ENCODE results near the gene AIG1.

The AIG1 gene

GRCh38 chr6:143149771-143150170 lies 89.1 kb downstream of the AIG1 start:
- Histone ChIP-seq H3K9me2 (replicated peaks; ENCODE audit: insufficient read depth, low read length) (no peaks in the 10 kb centered on the region), H4K20me1 (ENCODE audit: insufficient read depth, low read length) (no peaks in the 10 kb centered on the region), H3K79me2 (ENCODE audit: low read length) (no peaks in the 10 kb centered on the region), H3K9ac (ENCODE audit: low read length) (no peak overlapping the region), H3K4me3 (ENCODE audit: low read length) (no peak overlapping the region), H3K4me1 (ENCODE audit: low read length) (no peaks in the 10 kb centered on the region), H3K9me3 (replicated peaks; ENCODE audit: insufficient read depth, low read length) (no peaks in the 10 kb centered on the region), H3K27ac (ENCODE audit: low read length) (no peak overlapping the region), H3K27me3 (replicated peaks; ENCODE audit: insufficient read depth, low read length) (no peaks in the 10 kb centered on the region), H3K36me3 (replicated peaks; ENCODE audit: insufficient read depth, low read length) (no peaks in the 10 kb centered on the region), H3K4me2 (ENCODE audit: low read depth, low read length) (no peak overlapping the region), H2AFZ (ENCODE audit: low read length) (no peak overlapping the region), H3F3A (ENCODE audit: insufficient read depth, low read length) (no peaks in the 10 kb centered on the region)
- DNase-seq: no peak
- TF ChIP-seq EZH2 (optimal IDR thresholded peaks at IDR 0.05; ENCODE audit: low read depth, low read length): no peak
- no peak for TF ChIP-seq CTCF (IDR thresholded peaks at IDR 0.05; ENCODE audit: low read length)
- no peak for TF ChIP-seq EZH2phosphoT487 (IDR thresholded peaks at IDR 0.05; ENCODE audit: low read length)

- no peaks in the 10 kb centered on the region for H3K36me3 ChIP-seq (replicated peaks; ENCODE audit: insufficient read depth, low read length)
- H4K20me1 ChIP-seq (ENCODE audit: insufficient read depth, low read length): no peaks in the 10 kb centered on the region
- no peaks in the 10 kb centered on the region for H3K9me2 ChIP-seq (replicated peaks; ENCODE audit: insufficient read depth, low read length)
- no peak for TF ChIP-seq EZH2phosphoT487 (IDR thresholded peaks at IDR 0.05; ENCODE audit: low read length)
- TF ChIP-seq CTCF (IDR thresholded peaks at IDR 0.05; ENCODE audit: low read length): no peak
- no peaks in the 10 kb centered on the region for H3K79me2 ChIP-seq (ENCODE audit: low read length)
- no peak overlapping the region for H3K4me3 ChIP-seq (ENCODE audit: low read length)
- no peak overlapping the region for H3K9ac ChIP-seq (ENCODE audit: low read length)
- DNase-seq: no peak
- no peaks in the 10 kb centered on the region for H3F3A ChIP-seq (ENCODE audit: insufficient read depth, low read length)
- no peak overlapping the region for H2AFZ ChIP-seq (ENCODE audit: low read length)
- no peaks in the 10 kb centered on the region for H3K4me1 ChIP-seq (ENCODE audit: low read length)
- H3K4me2 ChIP-seq (ENCODE audit: low read depth, low read length): no peak overlapping the region
- H3K9me3 ChIP-seq (replicated peaks; ENCODE audit: insufficient read depth, low read length): no peaks in the 10 kb centered on the region
- H3K27ac ChIP-seq (ENCODE audit: low read length): no peak overlapping the region
- H3K27me3 ChIP-seq (replicated peaks; ENCODE audit: insufficient read depth, low read length): no peaks in the 10 kb centered on the region
Measured at GRCh38 chr6:143150281-143150680, 89.6 kb downstream of the AIG1 start.

- no peak overlapping the region for H3K27ac ChIP-seq (ENCODE audit: low read length)
- no peaks in the 10 kb centered on the region for H3K36me3 ChIP-seq (replicated peaks; ENCODE audit: insufficient read depth, low read length)
- no peaks in the 10 kb centered on the region for H3K27me3 ChIP-seq (replicated peaks; ENCODE audit: insufficient read depth, low read length)
- no peaks in the 10 kb centered on the region for H3K79me2 ChIP-seq (ENCODE audit: low read length)
- DNase-seq: no peak
- H4K20me1 ChIP-seq (ENCODE audit: insufficient read depth, low read length): no peaks in the 10 kb centered on the region
- no peaks in the 10 kb centered on the region for H3K4me1 ChIP-seq (ENCODE audit: low read length)
- H3K9me3 ChIP-seq (replicated peaks; ENCODE audit: insufficient read depth, low read length): no peaks in the 10 kb centered on the region
- no peaks in the 10 kb centered on the region for H3F3A ChIP-seq (ENCODE audit: insufficient read depth, low read length)
- H2AFZ ChIP-seq (ENCODE audit: low read length): no peak overlapping the region
- no peaks in the 10 kb centered on the region for H3K9me2 ChIP-seq (replicated peaks; ENCODE audit: insufficient read depth, low read length)
- no peak overlapping the region for H3K9ac ChIP-seq (ENCODE audit: low read length)
- no peak overlapping the region for H3K4me3 ChIP-seq (ENCODE audit: low read length)
- TF ChIP-seq EZH2 (optimal IDR thresholded peaks at IDR 0.05; ENCODE audit: low read depth, low read length) (no peak), EZH2phosphoT487 (IDR thresholded peaks at IDR 0.05; ENCODE audit: low read length) (no peak), CTCF (IDR thresholded peaks at IDR 0.05; ENCODE audit: low read length) (no peak)
- H3K4me2 ChIP-seq (ENCODE audit: low read depth, low read length): no peak overlapping the region
Measured at GRCh38 chr6:143151381-143151780, 90.7 kb downstream of the AIG1 start.

All from MM.1S (cell line).